HEK293 (cell line): Measurements from ENCODE around the gene CYP2R1.
A peak's percentile ranks its signal among the peaks of the same experiment; 100 is the strongest.

Experiments used
- EGR2 ChIP-seq: fragments of 450-650 bp; formaldehyde crosslinking; IDR thresholded peaks from 2 replicates; pipeline ENCODE4 v1.5.1; 2016; ENCODE audit warnings: low read depth, missing biosample characterization, missing genetic modification characterization
- GLI4 ChIP-seq: fragments of 450-650 bp; formaldehyde crosslinking; IDR thresholded peaks from 2 replicates; pipeline ENCODE4 v1.5.1; 2016; ENCODE audit warnings: missing biosample characterization, missing genetic modification characterization
- IKZF3 ChIP-seq: fragments of 450-650 bp; IDR thresholded peaks from 2 replicates; pipeline ENCODE4 v1.5.0; 2018; ENCODE audit warnings: missing biosample characterization, mild to moderate bottlenecking, missing genetic modification characterization, moderate library complexity
- OVOL3 ChIP-seq: fragments of 450-650 bp; formaldehyde crosslinking; IDR thresholded peaks from 2 replicates; pipeline ENCODE4 v1.5.1; 2016; ENCODE audit warnings: missing biosample characterization, missing genetic modification characterization
- TRIM28 ChIP-seq: IDR thresholded peaks from 2 replicates; pipeline ENCODE4 v1.6.1; 2011; ENCODE audit warnings: low read length, control low read depth, borderline replicate concordance
- ZFP69B ChIP-seq: fragments of 450-650 bp; formaldehyde crosslinking; IDR thresholded peaks from 2 replicates; pipeline ENCODE4 v1.5.1; 2016; ENCODE audit warnings: missing biosample characterization, missing genetic modification characterization
- ZNF132 ChIP-seq: fragments of 450-650 bp; formaldehyde crosslinking; IDR thresholded peaks from 2 replicates; pipeline ENCODE4 v1.5.1; 2017; ENCODE audit warnings: missing biosample characterization, missing genetic modification characterization, borderline replicate concordance
- ZNF138 ChIP-seq: fragments of 450-650 bp; formaldehyde crosslinking; IDR thresholded peaks from 2 replicates; pipeline ENCODE4 v1.5.1; 2016; ENCODE audit warnings: missing biosample characterization, missing genetic modification characterization, borderline replicate concordance
- ZNF155 ChIP-seq: fragments of 450-650 bp; formaldehyde crosslinking; IDR thresholded peaks from 2 replicates; pipeline ENCODE4 v1.5.1; 2016; ENCODE audit warnings: missing biosample characterization, missing genetic modification characterization
- ZNF157 ChIP-seq: fragments of 450-650 bp; formaldehyde crosslinking; IDR thresholded peaks from 2 replicates; pipeline ENCODE4 v1.5.1; 2016; ENCODE audit warnings: missing biosample characterization, missing genetic modification characterization
- ZNF174 ChIP-seq: fragments of 450-650 bp; formaldehyde crosslinking; IDR thresholded peaks from 2 replicates; pipeline ENCODE4 v1.5.0; 2017; ENCODE audit warnings: missing biosample characterization, mild to moderate bottlenecking, missing genetic modification characterization
- ZNF184 ChIP-seq: fragments of 450-650 bp; IDR thresholded peaks from 2 replicates; pipeline ENCODE4 v1.5.1; 2018; ENCODE audit warnings: missing biosample characterization, mild to moderate bottlenecking, missing genetic modification characterization
- ZNF350 ChIP-seq: fragments of 450-650 bp; formaldehyde crosslinking; IDR thresholded peaks from 2 replicates; pipeline ENCODE4 v1.5.0; 2017; ENCODE audit warnings: missing biosample characterization, mild to moderate bottlenecking, missing genetic modification characterization
- ZNF433 ChIP-seq: fragments of 450-650 bp; formaldehyde crosslinking; IDR thresholded peaks from 2 replicates; pipeline ENCODE4 v1.5.1; 2016; ENCODE audit warnings: missing biosample characterization, missing genetic modification characterization, low read depth
- ZNF530 ChIP-seq: fragments of 450-650 bp; formaldehyde crosslinking; IDR thresholded peaks from 2 replicates; pipeline ENCODE4 v1.5.1; 2016; ENCODE audit warnings: low read depth, missing biosample characterization, missing genetic modification characterization
- ZNF558 ChIP-seq: fragments of 450-650 bp; formaldehyde crosslinking; IDR thresholded peaks from 2 replicates; pipeline ENCODE4 v1.5.1; 2016; ENCODE audit warnings: missing biosample characterization, missing genetic modification characterization
- ZNF560 ChIP-seq: fragments of 450-650 bp; formaldehyde crosslinking; IDR thresholded peaks from 2 replicates; pipeline ENCODE4 v1.5.1; 2017; ENCODE audit warnings: missing biosample characterization, missing genetic modification characterization, borderline replicate concordance
- ZNF561 ChIP-seq: fragments of 450-650 bp; IDR thresholded peaks from 2 replicates; pipeline ENCODE4 v1.5.1; 2018; ENCODE audit warnings: missing biosample characterization, missing genetic modification characterization, borderline replicate concordance
- ZNF596 ChIP-seq: fragments of 450-650 bp; IDR thresholded peaks from 2 replicates; pipeline ENCODE4 v1.5.0; 2018; ENCODE audit warnings: missing biosample characterization, mild to moderate bottlenecking, missing genetic modification characterization, moderate library complexity
- ZNF600 ChIP-seq: fragments of 450-650 bp; formaldehyde crosslinking; IDR thresholded peaks from 2 replicates; pipeline ENCODE4 v1.5.1; 2016; ENCODE audit warnings: missing biosample characterization, missing genetic modification characterization
- ZNF626 ChIP-seq: fragments of 450-650 bp; sonication (Bioruptor Pico); formaldehyde crosslinking; IDR thresholded peaks from 2 replicates; pipeline ENCODE4 v1.5.1; 2018; ENCODE audit warnings: missing biosample characterization, missing genetic modification characterization, inconsistent platforms
- ZNF629 ChIP-seq: fragments of 450-650 bp; formaldehyde crosslinking; IDR thresholded peaks from 2 replicates; pipeline ENCODE4 v1.5.1; 2017; ENCODE audit warnings: missing biosample characterization, missing genetic modification characterization
- TF ChIP-seq, protein P1 (sequence below): fragments of 450-650 bp; formaldehyde crosslinking; IDR thresholded peaks from 2 replicates; pipeline ENCODE4 v1.5.1; 2016; ENCODE audit warnings: missing biosample characterization, missing genetic modification characterization
- TF ChIP-seq, protein P2 (sequence below): fragments of 450-650 bp; formaldehyde crosslinking; IDR thresholded peaks from 2 replicates; pipeline ENCODE4 v1.5.1; 2016; ENCODE audit warnings: missing biosample characterization, missing genetic modification characterization
- TF ChIP-seq, protein P3 (sequence below): fragments of 450-650 bp; IDR thresholded peaks from 2 replicates; pipeline ENCODE4 v1.5.1; 2018; ENCODE audit warnings: missing biosample characterization, mild to moderate bottlenecking, missing genetic modification characterization
- TF ChIP-seq, protein P4 (sequence below): fragments of 450-650 bp; formaldehyde crosslinking; IDR thresholded peaks from 2 replicates; pipeline ENCODE4 v1.5.1; 2017; ENCODE audit warnings: missing biosample characterization, missing genetic modification characterization
- TF ChIP-seq, protein P5 (sequence below): fragments of 450-650 bp; formaldehyde crosslinking; IDR thresholded peaks from 2 replicates; pipeline ENCODE4 v1.5.1; 2017; ENCODE audit warnings: missing biosample characterization, missing genetic modification characterization
- TF ChIP-seq, protein P6 (sequence below): fragments of 450-650 bp; formaldehyde crosslinking; IDR thresholded peaks from 2 replicates; pipeline ENCODE4 v1.5.1; 2016; ENCODE audit warnings: missing biosample characterization, missing genetic modification characterization
- TF ChIP-seq, protein P7 (sequence below): fragments of 450-650 bp; formaldehyde crosslinking; IDR thresholded peaks from 2 replicates; pipeline ENCODE4 v1.5.1; 2016; ENCODE audit warnings: missing biosample characterization, missing genetic modification characterization

Gene CYP2R1

DNA sequence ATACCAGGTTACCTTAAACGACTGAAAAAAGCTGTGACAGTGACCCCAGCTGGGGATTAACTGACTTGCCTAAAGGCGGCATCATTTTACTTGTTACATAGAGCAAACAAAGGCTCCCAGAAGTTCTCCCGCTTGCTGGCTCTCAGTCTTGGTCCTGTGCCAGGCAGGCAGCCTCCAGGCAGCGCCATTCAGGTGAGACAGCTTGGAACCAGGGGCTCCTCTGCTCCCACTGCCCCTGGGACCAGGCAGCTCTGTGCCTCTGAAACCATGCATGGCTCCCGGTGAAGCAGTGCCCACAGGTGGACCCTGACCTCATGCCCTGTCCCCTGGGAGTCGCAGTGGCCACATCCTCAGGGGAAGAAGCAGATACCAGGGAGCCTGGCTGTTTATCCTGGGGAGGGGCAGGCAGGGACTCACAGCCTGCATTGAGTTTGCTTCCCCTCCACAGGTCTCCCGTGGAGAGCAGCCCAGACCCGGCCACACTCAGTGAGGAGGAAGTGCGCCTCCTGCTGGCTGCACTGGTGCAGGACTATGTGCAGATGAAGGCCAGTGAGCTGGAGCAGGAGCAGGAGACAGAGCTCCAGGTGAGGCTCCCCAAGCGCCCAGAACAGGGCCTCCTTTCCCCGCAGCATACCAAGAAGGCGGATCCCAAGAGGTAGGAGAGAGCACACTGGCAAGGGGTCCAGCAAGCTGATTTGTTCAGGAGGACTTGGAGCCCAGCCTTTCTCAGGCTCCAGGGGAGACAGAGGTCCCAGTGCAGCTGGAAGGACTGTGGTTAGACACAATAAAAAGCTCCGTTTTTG, 15.6 kb upstream of the CYP2R1 start (continued):
- no peak for TF ChIP-seq EGR2 (tag by site-specific recombination)
- no peak for TF ChIP-seq IKZF3 (tag by site-specific recombination)
- TF ChIP-seq, protein P1, sequence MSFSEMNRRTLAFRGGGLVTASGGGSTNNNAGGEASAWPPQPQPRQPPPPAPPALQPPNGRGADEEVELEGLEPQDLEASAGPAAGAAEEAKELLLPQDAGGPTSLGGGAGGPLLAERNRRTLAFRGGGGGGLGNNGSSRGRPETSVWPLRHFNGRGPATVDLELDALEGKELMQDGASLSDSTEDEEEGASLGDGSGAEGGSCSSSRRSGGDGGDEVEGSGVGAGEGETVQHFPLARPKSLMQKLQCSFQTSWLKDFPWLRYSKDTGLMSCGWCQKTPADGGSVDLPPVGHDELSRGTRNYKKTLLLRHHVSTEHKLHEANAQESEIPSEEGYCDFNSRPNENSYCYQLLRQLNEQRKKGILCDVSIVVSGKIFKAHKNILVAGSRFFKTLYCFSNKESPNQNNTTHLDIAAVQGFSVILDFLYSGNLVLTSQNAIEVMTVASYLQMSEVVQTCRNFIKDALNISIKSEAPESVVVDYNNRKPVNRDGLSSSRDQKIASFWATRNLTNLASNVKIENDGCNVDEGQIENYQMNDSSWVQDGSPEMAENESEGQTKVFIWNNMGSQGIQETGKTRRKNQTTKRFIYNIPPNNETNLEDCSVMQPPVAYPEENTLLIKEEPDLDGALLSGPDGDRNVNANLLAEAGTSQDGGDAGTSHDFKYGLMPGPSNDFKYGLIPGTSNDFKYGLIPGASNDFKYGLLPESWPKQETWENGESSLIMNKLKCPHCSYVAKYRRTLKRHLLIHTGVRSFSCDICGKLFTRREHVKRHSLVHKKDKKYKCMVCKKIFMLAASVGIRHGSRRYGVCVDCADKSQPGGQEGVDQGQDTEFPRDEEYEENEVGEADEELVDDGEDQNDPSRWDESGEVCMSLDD = no peak
- TF ChIP-seq, protein P2, sequence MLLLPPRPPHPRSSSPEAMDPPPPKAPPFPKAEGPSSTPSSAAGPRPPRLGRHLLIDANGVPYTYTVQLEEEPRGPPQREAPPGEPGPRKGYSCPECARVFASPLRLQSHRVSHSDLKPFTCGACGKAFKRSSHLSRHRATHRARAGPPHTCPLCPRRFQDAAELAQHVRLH = no peak
- TF ChIP-seq ZNF157 (tag by site-specific recombination) = no peak
- TF ChIP-seq TRIM28 = peak; percentile 44; the same call in 1 of the 2 replicates
- no peak for TF ChIP-seq ZNF350
- no peak for TF ChIP-seq ZNF600
- TF ChIP-seq, protein P3, sequence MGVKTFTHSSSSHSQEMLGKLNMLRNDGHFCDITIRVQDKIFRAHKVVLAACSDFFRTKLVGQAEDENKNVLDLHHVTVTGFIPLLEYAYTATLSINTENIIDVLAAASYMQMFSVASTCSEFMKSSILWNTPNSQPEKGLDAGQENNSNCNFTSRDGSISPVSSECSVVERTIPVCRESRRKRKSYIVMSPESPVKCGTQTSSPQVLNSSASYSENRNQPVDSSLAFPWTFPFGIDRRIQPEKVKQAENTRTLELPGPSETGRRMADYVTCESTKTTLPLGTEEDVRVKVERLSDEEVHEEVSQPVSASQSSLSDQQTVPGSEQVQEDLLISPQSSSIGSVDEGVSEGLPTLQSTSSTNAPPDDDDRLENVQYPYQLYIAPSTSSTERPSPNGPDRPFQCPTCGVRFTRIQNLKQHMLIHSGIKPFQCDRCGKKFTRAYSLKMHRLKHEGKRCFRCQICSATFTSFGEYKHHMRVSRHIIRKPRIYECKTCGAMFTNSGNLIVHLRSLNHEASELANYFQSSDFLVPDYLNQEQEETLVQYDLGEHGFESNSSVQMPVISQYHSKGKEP (tag by site-specific recombination) = no peak
- TF ChIP-seq ZNF138 (tag by site-specific recombination) = no peak
- TF ChIP-seq, protein P4, sequence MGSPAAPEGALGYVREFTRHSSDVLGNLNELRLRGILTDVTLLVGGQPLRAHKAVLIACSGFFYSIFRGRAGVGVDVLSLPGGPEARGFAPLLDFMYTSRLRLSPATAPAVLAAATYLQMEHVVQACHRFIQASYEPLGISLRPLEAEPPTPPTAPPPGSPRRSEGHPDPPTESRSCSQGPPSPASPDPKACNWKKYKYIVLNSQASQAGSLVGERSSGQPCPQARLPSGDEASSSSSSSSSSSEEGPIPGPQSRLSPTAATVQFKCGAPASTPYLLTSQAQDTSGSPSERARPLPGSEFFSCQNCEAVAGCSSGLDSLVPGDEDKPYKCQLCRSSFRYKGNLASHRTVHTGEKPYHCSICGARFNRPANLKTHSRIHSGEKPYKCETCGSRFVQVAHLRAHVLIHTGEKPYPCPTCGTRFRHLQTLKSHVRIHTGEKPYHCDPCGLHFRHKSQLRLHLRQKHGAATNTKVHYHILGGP (tag by site-specific recombination) = no peak
- TF ChIP-seq GLI4 = no peak
- TF ChIP-seq ZNF629 (tag by site-specific recombination) = no peak
- TF ChIP-seq ZNF174 (tag by site-specific recombination) = no peak
- TF ChIP-seq, protein P5, sequence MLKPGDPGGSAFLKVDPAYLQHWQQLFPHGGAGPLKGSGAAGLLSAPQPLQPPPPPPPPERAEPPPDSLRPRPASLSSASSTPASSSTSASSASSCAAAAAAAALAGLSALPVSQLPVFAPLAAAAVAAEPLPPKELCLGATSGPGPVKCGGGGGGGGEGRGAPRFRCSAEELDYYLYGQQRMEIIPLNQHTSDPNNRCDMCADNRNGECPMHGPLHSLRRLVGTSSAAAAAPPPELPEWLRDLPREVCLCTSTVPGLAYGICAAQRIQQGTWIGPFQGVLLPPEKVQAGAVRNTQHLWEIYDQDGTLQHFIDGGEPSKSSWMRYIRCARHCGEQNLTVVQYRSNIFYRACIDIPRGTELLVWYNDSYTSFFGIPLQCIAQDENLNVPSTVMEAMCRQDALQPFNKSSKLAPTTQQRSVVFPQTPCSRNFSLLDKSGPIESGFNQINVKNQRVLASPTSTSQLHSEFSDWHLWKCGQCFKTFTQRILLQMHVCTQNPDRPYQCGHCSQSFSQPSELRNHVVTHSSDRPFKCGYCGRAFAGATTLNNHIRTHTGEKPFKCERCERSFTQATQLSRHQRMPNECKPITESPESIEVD = no peak
- TF ChIP-seq ZNF132 (tag by site-specific recombination) = no peak
- no peak for TF ChIP-seq ZNF596
- TF ChIP-seq ZNF184 = no peak
- TF ChIP-seq OVOL3 = no peak
- TF ChIP-seq ZNF561 (tag by site-specific recombination) = no peak
- TF ChIP-seq ZNF433 (tag by site-specific recombination) = no peak
- no peak for TF ChIP-seq ZNF155
- no peak for TF ChIP-seq ZNF530 (tag by site-specific recombination)
- TF ChIP-seq ZNF558 = no peak
- TF ChIP-seq, protein P6, sequence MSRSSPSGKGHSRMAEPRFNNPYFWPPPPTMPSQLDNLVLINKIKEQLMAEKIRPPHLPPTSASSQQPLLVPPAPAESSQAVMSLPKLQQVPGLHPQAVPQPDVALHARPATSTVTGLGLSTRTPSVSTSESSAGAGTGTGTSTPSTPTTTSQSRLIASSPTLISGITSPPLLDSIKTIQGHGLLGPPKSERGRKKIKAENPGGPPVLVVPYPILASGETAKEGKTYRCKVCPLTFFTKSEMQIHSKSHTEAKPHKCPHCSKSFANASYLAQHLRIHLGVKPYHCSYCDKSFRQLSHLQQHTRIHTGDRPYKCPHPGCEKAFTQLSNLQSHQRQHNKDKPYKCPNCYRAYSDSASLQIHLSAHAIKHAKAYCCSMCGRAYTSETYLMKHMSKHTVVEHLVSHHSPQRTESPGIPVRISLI (tag by site-specific recombination) = no peak
- no peak for TF ChIP-seq ZFP69B
- TF ChIP-seq, protein P7, sequence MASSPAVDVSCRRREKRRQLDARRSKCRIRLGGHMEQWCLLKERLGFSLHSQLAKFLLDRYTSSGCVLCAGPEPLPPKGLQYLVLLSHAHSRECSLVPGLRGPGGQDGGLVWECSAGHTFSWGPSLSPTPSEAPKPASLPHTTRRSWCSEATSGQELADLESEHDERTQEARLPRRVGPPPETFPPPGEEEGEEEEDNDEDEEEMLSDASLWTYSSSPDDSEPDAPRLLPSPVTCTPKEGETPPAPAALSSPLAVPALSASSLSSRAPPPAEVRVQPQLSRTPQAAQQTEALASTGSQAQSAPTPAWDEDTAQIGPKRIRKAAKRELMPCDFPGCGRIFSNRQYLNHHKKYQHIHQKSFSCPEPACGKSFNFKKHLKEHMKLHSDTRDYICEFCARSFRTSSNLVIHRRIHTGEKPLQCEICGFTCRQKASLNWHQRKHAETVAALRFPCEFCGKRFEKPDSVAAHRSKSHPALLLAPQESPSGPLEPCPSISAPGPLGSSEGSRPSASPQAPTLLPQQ (tag by site-specific recombination) = no peak
- no peak for TF ChIP-seq ZNF626 (tag by site-specific recombination)
- TF ChIP-seq ZNF560 (tag by site-specific recombination) = no peak
